ENCODE data around the gene KIDINS220. TPM values are rescaled to one million over a fixed set of nuclear protein-coding genes. Genes with fewer than 3 reads are reported as not detected.

Gene KIDINS220
- 59.9 TPM for total RNA-seq (ENCODE audit: unreplicated experiment)
- long read RNA-seq, partial matches to known transcripts = 7 of 8 reads
- long read RNA-seq, other reads (novel, unspliced or antisense) = 1 of 8 reads

DNA sequence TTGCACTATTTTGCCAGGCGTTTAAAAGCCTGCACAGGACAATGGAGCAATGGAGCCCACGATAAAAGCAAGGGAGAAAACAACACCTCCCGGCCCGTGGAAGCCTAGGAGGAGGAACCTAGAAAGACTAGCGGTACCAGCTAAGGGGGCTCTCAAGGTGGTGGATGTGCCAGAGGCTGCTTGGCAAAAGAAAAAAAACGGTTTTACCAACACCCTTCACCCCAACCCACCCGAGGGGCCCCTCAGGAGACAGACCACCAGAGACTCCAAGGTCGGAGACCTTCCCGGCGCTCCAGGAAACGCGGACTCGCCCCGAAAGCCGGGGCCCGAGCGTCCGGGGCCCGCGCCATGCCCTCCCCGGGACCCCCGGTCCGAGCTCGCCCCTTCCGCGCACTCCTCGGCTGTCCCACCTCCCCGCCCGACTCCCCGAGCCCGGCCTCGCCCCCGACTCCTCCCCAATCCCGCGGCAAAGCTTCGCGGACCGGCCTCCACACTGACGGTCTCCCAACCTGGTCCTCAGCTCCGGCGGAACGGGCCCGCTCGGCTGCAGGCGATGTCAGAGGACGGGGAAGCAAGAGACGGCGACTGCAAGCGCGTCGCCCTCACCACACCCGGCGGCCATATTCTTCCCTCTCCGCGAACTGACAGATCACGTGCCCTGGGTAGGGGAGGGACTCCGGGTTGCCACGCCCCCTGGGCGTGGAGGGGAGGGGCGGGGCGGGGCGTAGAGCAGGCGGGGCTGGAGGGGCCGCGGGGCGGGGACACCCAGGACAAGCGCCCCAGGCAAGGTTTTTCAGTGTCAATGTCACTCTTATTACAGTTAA is at the start of gene KIDINS220:
Gene KIDINS220, minus strand, starts transcription at position 643 of the 824 bp plus-strand sequence. CDS start 10,520 bp downstream, outside the sequence.
- TF ChIP-seq, protein P1, sequence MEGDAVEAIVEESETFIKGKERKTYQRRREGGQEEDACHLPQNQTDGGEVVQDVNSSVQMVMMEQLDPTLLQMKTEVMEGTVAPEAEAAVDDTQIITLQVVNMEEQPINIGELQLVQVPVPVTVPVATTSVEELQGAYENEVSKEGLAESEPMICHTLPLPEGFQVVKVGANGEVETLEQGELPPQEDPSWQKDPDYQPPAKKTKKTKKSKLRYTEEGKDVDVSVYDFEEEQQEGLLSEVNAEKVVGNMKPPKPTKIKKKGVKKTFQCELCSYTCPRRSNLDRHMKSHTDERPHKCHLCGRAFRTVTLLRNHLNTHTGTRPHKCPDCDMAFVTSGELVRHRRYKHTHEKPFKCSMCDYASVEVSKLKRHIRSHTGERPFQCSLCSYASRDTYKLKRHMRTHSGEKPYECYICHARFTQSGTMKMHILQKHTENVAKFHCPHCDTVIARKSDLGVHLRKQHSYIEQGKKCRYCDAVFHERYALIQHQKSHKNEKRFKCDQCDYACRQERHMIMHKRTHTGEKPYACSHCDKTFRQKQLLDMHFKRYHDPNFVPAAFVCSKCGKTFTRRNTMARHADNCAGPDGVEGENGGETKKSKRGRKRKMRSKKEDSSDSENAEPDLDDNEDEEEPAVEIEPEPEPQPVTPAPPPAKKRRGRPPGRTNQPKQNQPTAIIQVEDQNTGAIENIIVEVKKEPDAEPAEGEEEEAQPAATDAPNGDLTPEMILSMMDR (IDR thresholded peaks at IDR 0.05; ENCODE audit: unreplicated experiment) = no peak
- H3K27me3 Mint-ChIP-seq (ENCODE audit: unreplicated experiment) = peaks cover 5% of the 10 kb centered on the region
- H3K4me1 Mint-ChIP-seq (ENCODE audit: unreplicated experiment) = peaks cover 9% of the 10 kb centered on the region
- H3K27ac Mint-ChIP-seq (ENCODE audit: unreplicated experiment) = peak within 1 kb of the TSS; percentile 82
- peak within 1 kb of the TSS; percentile 99 for H3K4me3 Mint-ChIP-seq (ENCODE audit: unreplicated experiment)
- no peaks in the 10 kb centered on the region for H3K9me3 Mint-ChIP-seq (ENCODE audit: unreplicated experiment)
- DNase-seq (ENCODE audit: low spot score) = peak; percentile 85
- H3K36me3 Mint-ChIP-seq (ENCODE audit: low read depth, unreplicated experiment) = peaks cover 4% of the 10 kb centered on the region

DNA sequence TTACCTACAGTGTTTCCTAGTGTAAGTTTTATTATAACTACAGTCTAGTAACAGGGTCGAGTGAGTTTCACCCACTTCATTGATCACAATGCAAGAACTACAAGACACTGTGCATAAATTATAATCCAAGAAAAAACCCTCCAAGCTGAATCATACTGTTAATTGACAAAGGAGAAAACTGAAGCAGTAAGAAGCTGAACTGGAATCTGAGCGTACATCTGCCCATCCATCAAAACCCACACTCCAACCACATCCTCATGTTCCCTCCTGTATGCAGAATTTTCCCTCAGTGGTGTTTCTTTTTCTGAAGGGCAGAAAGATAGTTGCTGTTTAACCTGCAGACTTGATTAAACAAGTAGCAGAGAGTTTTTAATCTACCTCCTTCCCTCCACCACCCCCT is 49.5 kb upstream of the KIDINS220 start:
- Mint-ChIP-seq H3K9me3 (ENCODE audit: unreplicated experiment) (no peaks in the 10 kb centered on the region), H3K36me3 (ENCODE audit: low read depth, unreplicated experiment) (no peaks in the 10 kb centered on the region), H3K4me1 (ENCODE audit: unreplicated experiment) (peaks cover 16% of the 10 kb centered on the region), H3K4me3 (ENCODE audit: unreplicated experiment) (no peak overlapping the region), H3K27ac (ENCODE audit: unreplicated experiment) (no peak overlapping the region), H3K27me3 (ENCODE audit: unreplicated experiment) (no peaks in the 10 kb centered on the region)
- no peak for DNase-seq (ENCODE audit: low spot score)
- TF ChIP-seq, protein P1 (IDR thresholded peaks at IDR 0.05; ENCODE audit: unreplicated experiment) = no peak

DNA sequence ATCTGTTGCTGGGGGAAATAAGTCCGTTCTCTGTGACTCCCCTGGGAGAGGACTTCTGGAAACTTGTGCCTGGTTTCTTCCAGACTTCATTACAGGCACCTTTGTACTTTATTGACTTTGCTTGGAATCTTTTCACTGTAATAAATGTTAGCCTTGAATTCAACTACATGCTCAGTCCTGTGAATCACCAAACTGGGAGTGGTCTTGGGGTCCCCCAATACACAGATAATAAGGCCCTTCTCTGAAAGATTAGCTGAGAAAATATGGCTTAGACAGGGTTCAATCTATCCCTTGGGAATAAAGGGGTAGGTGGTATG is 48.7 kb upstream of the KIDINS220 start:
- H3K4me3 Mint-ChIP-seq (ENCODE audit: unreplicated experiment) = no peak overlapping the region
- TF ChIP-seq, protein P1 (IDR thresholded peaks at IDR 0.05; ENCODE audit: unreplicated experiment) = no peak
- no peaks in the 10 kb centered on the region for H3K27me3 Mint-ChIP-seq (ENCODE audit: unreplicated experiment)
- no peaks in the 10 kb centered on the region for H3K9me3 Mint-ChIP-seq (ENCODE audit: unreplicated experiment)
- H3K4me1 Mint-ChIP-seq (ENCODE audit: unreplicated experiment) = peaks cover 11% of the 10 kb centered on the region
- H3K36me3 Mint-ChIP-seq (ENCODE audit: low read depth, unreplicated experiment) = peaks cover 2% of the 10 kb centered on the region
- no peak for DNase-seq (ENCODE audit: low spot score)
- no peak overlapping the region for H3K27ac Mint-ChIP-seq (ENCODE audit: unreplicated experiment)

DNA sequence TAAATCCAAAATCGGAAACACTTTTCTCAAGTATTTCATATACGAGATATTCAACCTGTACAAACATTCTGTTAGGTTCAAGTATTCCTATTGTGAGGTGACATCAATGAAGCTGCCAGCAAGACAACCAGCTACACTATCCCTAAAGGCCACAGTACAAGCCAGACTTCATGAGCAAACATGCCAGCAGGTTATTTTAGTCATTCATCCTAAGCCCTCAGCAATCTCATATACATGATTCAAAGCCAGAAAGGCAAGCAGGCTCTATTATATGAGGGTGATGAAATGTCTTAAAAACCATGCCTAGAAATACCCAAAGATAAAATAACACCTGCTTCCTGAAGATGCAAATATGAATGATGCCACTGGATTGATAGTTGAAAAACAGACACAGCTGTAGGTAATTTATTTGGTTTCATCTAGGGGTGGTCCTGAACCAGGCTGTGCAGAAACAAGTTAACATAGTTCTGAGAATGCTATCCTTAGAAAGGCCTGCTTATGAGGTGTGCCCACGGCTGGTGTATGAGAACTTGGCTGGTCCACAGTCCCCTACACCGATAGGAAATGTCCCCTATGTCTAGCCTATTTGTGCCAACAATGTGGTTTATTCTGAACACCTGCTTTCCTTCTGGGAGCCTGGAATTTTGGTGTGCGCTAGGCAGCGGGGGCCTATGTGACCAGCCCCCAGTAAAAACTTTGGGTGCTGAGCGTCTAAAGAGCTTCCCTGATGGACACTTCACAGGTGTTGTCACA is 48.2 kb upstream of the KIDINS220 start:
- TF ChIP-seq, protein P1 (IDR thresholded peaks at IDR 0.05; ENCODE audit: unreplicated experiment) = no peak
- no peak overlapping the region for H3K4me3 Mint-ChIP-seq (ENCODE audit: unreplicated experiment)
- DNase-seq (ENCODE audit: low spot score) = no peak

More for the DNA sequence above, 48.2 kb upstream of the KIDINS220 start:
- H3K36me3 Mint-ChIP-seq (ENCODE audit: low read depth, unreplicated experiment) = peaks cover 7% of the 10 kb centered on the region
- peaks cover 8% of the 10 kb centered on the region for H3K4me1 Mint-ChIP-seq (ENCODE audit: unreplicated experiment)
- H3K27me3 Mint-ChIP-seq (ENCODE audit: unreplicated experiment) = no peaks in the 10 kb centered on the region
- no peak overlapping the region for H3K27ac Mint-ChIP-seq (ENCODE audit: unreplicated experiment)
- no peaks in the 10 kb centered on the region for H3K9me3 Mint-ChIP-seq (ENCODE audit: unreplicated experiment)
